Measurements from ENCODE around the gene FDPS.

The FDPS gene

GRCh38 chr1:155322571-155322952, 13.9 kb downstream of the FDPS start:
- H3K27ac ChIP-seq (ENCODE audit: insufficient read depth in 1 of 2, low read depth in 1 of 2, low read length in 2 of 2, poor library complexity in 1 of 2, severe bottlenecking in 2 of 2): no peak overlapping the region
- under 1% methylated on average over 25 of the region's 28 CpGs for WGBS (ENCODE audit: insufficient coverage)
- no peaks in the 10 kb centered on the region for H3K9me3 ChIP-seq (ENCODE audit: control extremely low read depth in 1 of 5, control insufficient read depth in 4 of 5, insufficient read depth in 2 of 5, low read depth in 1 of 5, low read length in 4 of 5)
- ChIA-PET POLR2A (interaction anchor here (0.7 kb wide), 2 partner anchors 15 to 49 kb away, joined by 3 to 5 read pairs; partner anchors contain the start of gene CLK2), CTCF (interaction anchor here (0.6 to 15.4 kb wide), 13 partner anchors 10 to 96 kb away, joined by 3 to 165 read pairs (median 7); partner anchors contain the start of genes CLK2, HCN3 and SCAMP3)
- peak overlapping the region in 6 of 7 experiments; percentile 54 to 92 (median 86) for H3K4me3 ChIP-seq (ENCODE audit: control insufficient read depth in 1 of 7, extremely low read depth in 1 of 7, insufficient read depth in 4 of 7, low read depth in 2 of 7, low read length in 6 of 7)
- H3K27me3 ChIP-seq (replicated peaks in 2 of 5; ENCODE audit: control insufficient read depth in 4 of 5, insufficient read depth in 5 of 5, low read length in 4 of 5): no peaks in the 10 kb centered on the region
- peak in 1 of 3 donors; percentile 23 for DNase-seq
- H3K4me1 ChIP-seq (ENCODE audit: control extremely low read depth in 1 of 4, control insufficient read depth in 4 of 4, insufficient read depth in 4 of 4, low read length in 3 of 4): peaks cover 3 to 62% (median 55%) of the 10 kb centered on the region in 4 experiments
- H3K36me3 ChIP-seq (ENCODE audit: control insufficient read depth in 4 of 4, insufficient read depth in 4 of 4, low read length in 3 of 4): peaks cover 2 to 44% (median 16%) of the 10 kb centered on the region in 4 experiments

DNA sequence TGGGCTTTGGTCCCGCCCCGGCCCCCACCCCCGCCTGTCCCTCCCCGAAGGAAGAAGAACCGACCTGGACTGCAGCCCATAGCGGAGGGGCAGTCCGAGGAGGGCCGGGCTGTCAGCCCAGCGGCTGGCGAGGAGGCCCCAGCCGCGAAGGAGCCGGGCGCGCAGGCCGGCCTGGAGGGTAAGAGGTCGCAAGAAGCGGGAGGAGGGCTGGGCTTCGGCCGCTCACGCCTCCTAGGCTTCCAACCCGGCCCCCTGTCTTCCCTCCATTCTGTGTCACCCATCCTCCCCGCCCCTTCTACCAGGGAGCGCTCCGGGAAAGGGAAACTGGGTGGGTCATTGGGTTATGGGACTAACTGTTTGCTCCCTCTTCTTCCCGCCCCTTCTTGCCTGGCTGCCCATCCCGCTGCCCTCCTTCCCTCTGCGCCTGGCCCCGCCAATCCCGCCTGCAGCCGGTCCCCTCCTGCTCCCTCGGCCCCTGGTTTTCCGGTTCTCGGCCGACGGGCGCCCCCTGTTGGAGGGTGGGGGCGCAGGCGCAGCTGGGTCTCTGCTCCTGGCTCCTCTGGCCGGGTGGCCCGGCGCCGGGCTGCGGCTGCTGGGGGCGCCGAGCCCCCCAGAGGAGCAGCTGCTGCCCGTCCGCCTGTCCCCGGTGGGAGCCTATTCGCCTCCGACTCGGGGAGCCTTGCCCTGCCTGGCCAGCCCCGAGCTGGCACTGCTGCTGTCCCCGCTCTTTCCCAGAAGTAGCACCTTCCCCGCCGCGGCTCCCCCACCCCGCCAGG, 14.5 kb downstream of the FDPS start:
- Histone ChIP-seq H3K4me1 (ENCODE audit: control extremely low read depth in 1 of 4, control insufficient read depth in 4 of 4, insufficient read depth in 4 of 4, low read length in 3 of 4) (peaks cover 3 to 62% (median 55%) of the 10 kb centered on the region in 4 experiments), H3K4me3 (ENCODE audit: control insufficient read depth in 1 of 7, extremely low read depth in 1 of 7, insufficient read depth in 4 of 7, low read depth in 2 of 7, low read length in 6 of 7) (peak overlapping the region; percentile 69 to 92 (median 85)), H3K27me3 (replicated peaks in 2 of 5; ENCODE audit: control insufficient read depth in 4 of 5, insufficient read depth in 5 of 5, low read length in 4 of 5) (no peaks in the 10 kb centered on the region), H3K36me3 (ENCODE audit: control insufficient read depth in 4 of 4, insufficient read depth in 4 of 4, low read length in 3 of 4) (peaks cover 2 to 44% (median 12%) of the 10 kb centered on the region in 4 experiments), H3K27ac (ENCODE audit: insufficient read depth in 1 of 2, low read depth in 1 of 2, low read length in 2 of 2, poor library complexity in 1 of 2, severe bottlenecking in 2 of 2) (peak overlapping the region in 1 of 2 experiments; percentile 86), H3K9me3 (ENCODE audit: control extremely low read depth in 1 of 5, control insufficient read depth in 4 of 5, insufficient read depth in 2 of 5, low read depth in 1 of 5, low read length in 4 of 5) (no peaks in the 10 kb centered on the region)
- ChIA-PET CTCF (interaction anchor here (0.8 to 15.4 kb wide), 17 partner anchors 10 to 156 kb away, joined by 3 to 165 read pairs (median 5); partner anchors contain the start of genes CLK2 and HCN3), POLR2A (interaction anchor here (0.6 to 1.4 kb wide), 6 partner anchors 50 to 438 kb away, joined by 3 to 5 read pairs (median 4); partner anchors contain the start of genes CLK2 and MTX1)
- 0% methylated on average over 36 of the region's 58 CpGs for WGBS (ENCODE audit: insufficient coverage)
- peak; percentile 78 to 83 (median 81) for DNase-seq

- Histone ChIP-seq H3K36me3 (ENCODE audit: control insufficient read depth in 4 of 4, insufficient read depth in 4 of 4, low read length in 3 of 4) (peaks cover 2 to 40% (median 9%) of the 10 kb centered on the region in 4 experiments), H3K27me3 (replicated peaks in 2 of 5; ENCODE audit: control insufficient read depth in 4 of 5, insufficient read depth in 5 of 5, low read length in 4 of 5) (no peaks in the 10 kb centered on the region), H3K27ac (ENCODE audit: insufficient read depth in 1 of 2, low read depth in 1 of 2, low read length in 2 of 2, poor library complexity in 1 of 2, severe bottlenecking in 2 of 2) (peak overlapping the region; percentile 40 to 86), H3K9me3 (ENCODE audit: control extremely low read depth in 1 of 5, control insufficient read depth in 4 of 5, insufficient read depth in 2 of 5, low read depth in 1 of 5, low read length in 4 of 5) (no peaks in the 10 kb centered on the region), H3K4me1 (ENCODE audit: control extremely low read depth in 1 of 4, control insufficient read depth in 4 of 4, insufficient read depth in 4 of 4, low read length in 3 of 4) (peaks cover 3 to 62% (median 55%) of the 10 kb centered on the region in 4 experiments), H3K4me3 (ENCODE audit: control insufficient read depth in 1 of 7, extremely low read depth in 1 of 7, insufficient read depth in 4 of 7, low read depth in 2 of 7, low read length in 6 of 7) (peak overlapping the region; percentile 69 to 92 (median 85))
- DNase-seq: peak; percentile 78 to 88 (median 87)
- WGBS (ENCODE audit: insufficient coverage): under 1% methylated on average over 27 of the region's 29 CpGs
- ChIA-PET CTCF (interaction anchor here (0.8 to 15.4 kb wide), 15 partner anchors 11 to 180 kb away, joined by 3 to 165 read pairs (median 5); partner anchors contain the start of gene CLK2), POLR2A (interaction anchor here (0.6 to 1.4 kb wide), 6 partner anchors 44 to 438 kb away, joined by 3 to 5 read pairs (median 4); partner anchors contain the start of gene MTX1)
These were observed 15.0 kb downstream of the FDPS start for GRCh38 chr1:155323729-155324036.

- H3K4me1 ChIP-seq (ENCODE audit: control extremely low read depth in 1 of 4, control insufficient read depth in 4 of 4, insufficient read depth in 4 of 4, low read length in 3 of 4): peaks cover 3 to 62% (median 55%) of the 10 kb centered on the region in 4 experiments
- peak overlapping the region; percentile 40 to 86 for H3K27ac ChIP-seq (ENCODE audit: insufficient read depth in 1 of 2, low read depth in 1 of 2, low read length in 2 of 2, poor library complexity in 1 of 2, severe bottlenecking in 2 of 2)
- peak overlapping the region; percentile 69 to 92 (median 85) for H3K4me3 ChIP-seq (ENCODE audit: control insufficient read depth in 1 of 7, extremely low read depth in 1 of 7, insufficient read depth in 4 of 7, low read depth in 2 of 7, low read length in 6 of 7)
- DNase-seq: peak; percentile 88 to 90 (median 90)
- CTCF ChIA-PET: interaction anchor here (0.8 to 15.4 kb wide), 15 partner anchors 10 to 180 kb away, joined by 3 to 165 read pairs (median 4); partner anchors contain the start of gene CLK2
- H3K27me3 ChIP-seq (replicated peaks in 2 of 5; ENCODE audit: control insufficient read depth in 4 of 5, insufficient read depth in 5 of 5, low read length in 4 of 5): no peaks in the 10 kb centered on the region
- peaks cover 0 to 35% (median 8%) of the 10 kb centered on the region in 4 experiments for H3K36me3 ChIP-seq (ENCODE audit: control insufficient read depth in 4 of 4, insufficient read depth in 4 of 4, low read length in 3 of 4)
- 0% methylated on average over 37 of the region's 44 CpGs for WGBS (ENCODE audit: insufficient coverage)
- POLR2A ChIA-PET: interaction anchor here (0.6 to 1.4 kb wide), 5 partner anchors 44 to 115 kb away, joined by 3 to 5 read pairs (median 4); partner anchors contain the start of gene MTX1
- H3K9me3 ChIP-seq (ENCODE audit: control extremely low read depth in 1 of 5, control insufficient read depth in 4 of 5, insufficient read depth in 2 of 5, low read depth in 1 of 5, low read length in 4 of 5): no peaks in the 10 kb centered on the region
These were observed 15.5 kb downstream of the FDPS start for GRCh38 chr1:155324037-155324716.

DNA sequence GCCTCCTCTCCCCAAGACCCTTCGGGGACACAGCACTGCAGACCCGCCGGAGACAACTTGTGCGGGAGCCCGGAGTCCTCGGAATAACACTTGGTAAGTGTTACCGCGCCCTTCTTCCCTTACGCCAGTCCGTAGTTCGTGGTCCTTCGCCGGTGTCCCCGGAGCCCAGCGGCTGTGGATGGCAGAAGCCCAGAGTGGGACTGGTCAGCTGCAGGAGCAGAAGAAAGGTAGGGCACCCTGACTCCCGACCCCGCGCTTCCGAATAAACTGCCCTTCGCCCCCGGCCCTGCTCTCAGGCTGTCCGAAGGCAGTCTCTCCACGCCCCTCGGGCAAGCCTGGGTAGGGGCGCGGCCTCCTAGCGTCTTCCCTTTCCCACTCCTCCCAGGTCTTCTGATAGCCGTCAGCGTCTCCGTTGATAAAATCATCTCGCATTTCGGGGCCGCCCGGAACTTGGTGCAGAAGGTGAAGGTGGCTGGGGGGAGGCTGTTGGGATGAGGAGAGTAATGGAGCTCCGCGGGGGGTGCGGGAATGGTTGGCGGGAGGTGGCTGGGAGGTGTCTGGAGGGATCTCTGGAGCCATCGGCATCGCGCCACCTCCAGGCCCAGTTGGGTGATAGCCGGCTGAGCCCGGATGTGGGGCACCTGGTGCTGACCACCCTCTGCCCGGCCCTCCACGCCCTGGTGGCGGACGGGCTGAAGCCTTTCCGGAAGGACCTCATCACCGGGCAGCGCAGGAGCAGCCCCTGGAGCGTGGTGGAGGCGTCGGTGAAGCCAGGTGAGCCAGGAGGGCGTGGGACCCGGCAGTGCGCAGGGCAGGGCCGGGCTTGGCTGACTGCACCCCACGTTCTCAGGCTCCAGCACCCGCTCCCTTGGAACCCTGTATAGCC, 16.3 kb downstream of the FDPS start:
- CTCF ChIA-PET: interaction anchor here (0.9 to 15.4 kb wide), 6 partner anchors 17 to 179 kb away, joined by 3 to 165 read pairs (median 6); partner anchors contain the start of gene CLK2
- peaks cover 2 to 55% (median 48%) of the 10 kb centered on the region in 4 experiments for H3K4me1 ChIP-seq (ENCODE audit: control extremely low read depth in 1 of 4, control insufficient read depth in 4 of 4, insufficient read depth in 4 of 4, low read length in 3 of 4)
- H3K27ac ChIP-seq (ENCODE audit: insufficient read depth in 1 of 2, low read depth in 1 of 2, low read length in 2 of 2, poor library complexity in 1 of 2, severe bottlenecking in 2 of 2): peak overlapping the region in 1 of 2 experiments; percentile 49
- peaks cover under 1 to 29% (median 7%) of the 10 kb centered on the region in 4 experiments for H3K36me3 ChIP-seq (ENCODE audit: control insufficient read depth in 4 of 4, insufficient read depth in 4 of 4, low read length in 3 of 4)
- no peaks in the 10 kb centered on the region for H3K9me3 ChIP-seq (ENCODE audit: control extremely low read depth in 1 of 5, control insufficient read depth in 4 of 5, insufficient read depth in 2 of 5, low read depth in 1 of 5, low read length in 4 of 5)
- H3K4me3 ChIP-seq (ENCODE audit: control insufficient read depth in 1 of 7, extremely low read depth in 1 of 7, insufficient read depth in 4 of 7, low read depth in 2 of 7, low read length in 6 of 7): peak overlapping the region; percentile 69 to 92 (median 85)
- 13% methylated on average over 34 of the region's 59 CpGs for WGBS (ENCODE audit: insufficient coverage)
- POLR2A ChIA-PET: no interaction called here
- DNase-seq: peak in 2 of 3 donors; percentile 23 to 34
- H3K27me3 ChIP-seq (replicated peaks in 2 of 5; ENCODE audit: control insufficient read depth in 4 of 5, insufficient read depth in 5 of 5, low read length in 4 of 5): no peaks in the 10 kb centered on the region

- Histone ChIP-seq H3K9me3 (ENCODE audit: control extremely low read depth in 1 of 5, control insufficient read depth in 4 of 5, insufficient read depth in 2 of 5, low read depth in 1 of 5, low read length in 4 of 5) (no peaks in the 10 kb centered on the region), H3K4me1 (ENCODE audit: control extremely low read depth in 1 of 4, control insufficient read depth in 4 of 4, insufficient read depth in 4 of 4, low read length in 3 of 4) (peaks cover 0 to 49% (median 44%) of the 10 kb centered on the region in 4 experiments), H3K4me3 (ENCODE audit: control insufficient read depth in 1 of 7, extremely low read depth in 1 of 7, insufficient read depth in 4 of 7, low read depth in 2 of 7, low read length in 6 of 7) (peak overlapping the region in 3 of 7 experiments; percentile 8 to 92 (median 89)), H3K27ac (ENCODE audit: insufficient read depth in 1 of 2, low read depth in 1 of 2, low read length in 2 of 2, poor library complexity in 1 of 2, severe bottlenecking in 2 of 2) (peak overlapping the region in 1 of 2 experiments; percentile 49), H3K36me3 (ENCODE audit: control insufficient read depth in 4 of 4, insufficient read depth in 4 of 4, low read length in 3 of 4) (peaks cover 2 to 29% (median 11%) of the 10 kb centered on the region in 4 experiments), H3K27me3 (replicated peaks in 2 of 5; ENCODE audit: control insufficient read depth in 4 of 5, insufficient read depth in 5 of 5, low read length in 4 of 5) (no peaks in the 10 kb centered on the region)
- ChIA-PET CTCF (interaction anchor here (4.4 to 15.4 kb wide), 2 partner anchors 53 to 75 kb away, joined by 27 to 165 read pairs; partner anchors contain the start of gene CLK2), POLR2A (no interaction called here)
- 86% methylated on average over 6 of the region's 6 CpGs for WGBS (ENCODE audit: insufficient coverage)
- DNase-seq: no peak
These were observed 16.9 kb downstream of the FDPS start for GRCh38 chr1:155325603-155325893.
